Body of pancreas (tissue), 4 donors: Measurements from ENCODE around the gene TMTC2. TPM values are rescaled to one million over a fixed set of nuclear protein-coding genes. Genes with fewer than 3 reads are reported as not detected.

Experiments used
- ATAC-seq: fragments of 150-250 bp; one replicate; pipeline ENCODE4 v1.9.1; 2016
- DNase-seq, 4 donors: peaks; one replicate each; pipeline ENCODE4 v3.0.0-alpha.2; 2019
- H3K27ac ChIP-seq, 4 donors: fragments of 200-600 bp; sonication (generic); 1 replicate in 3 of 4; 2 replicates in 1 of 4; pipeline versions ENCODE4 v1.5.1 to v1.6.1; 2016 to 2019; ENCODE audit warnings: mild to moderate bottlenecking in 1 of 4, mixed read lengths in 1 of 4, moderate library complexity in 1 of 4
- H3K27me3 ChIP-seq, 2 donors: fragments of 200-600 bp; sonication (generic); one replicate each; pipeline ENCODE4 v1.6.0; 2016; ENCODE audit warnings: mild to moderate bottlenecking in 1 of 2
- H3K36me3 ChIP-seq, 2 donors: fragments of 200-600 bp; sonication (generic); replicated peaks in 1 of 2; 2 replicates each; pipeline ENCODE4 v1.5.1; 2016; ENCODE audit warnings: low read depth in 2 of 2; ENCODE audit not compliant: insufficient read depth in 1 of 2
- H3K4me1 ChIP-seq: fragments of 200-600 bp; sonication (generic); one replicate; pipeline ENCODE4 v1.6.0; 2016
- H3K4me3 ChIP-seq, 2 donors: fragments of 200-600 bp; sonication (generic); 1 replicate in 1 of 2; 2 replicates in 1 of 2; pipeline ENCODE4 v1.5.1; 2016 to 2019
- H3K9me3 ChIP-seq, 3 donors: fragments of 200-600 bp; sonication (generic); 1 replicate in 2 of 3; 2 replicates in 1 of 3; pipeline ENCODE4 v1.5.1; 2016
- CTCF ChIP-seq, 7 experiments: fragments of 450-650 bp in 4 of 7; fragments of 200-600 bp in 3 of 7; sonication (generic) in 3 of 7; IDR thresholded peaks; one replicate each; pipeline ENCODE4 v1.5.1; 2016 to 2019; ENCODE audit warnings: antibody characterized with exemption in 7 of 7
- POLR2A ChIP-seq, 3 donors: fragments of 450-650 bp; IDR thresholded peaks; one replicate each; pipeline ENCODE4 v1.6.1; 2016; ENCODE audit warnings: antibody characterized with exemption in 3 of 3, mild to moderate bottlenecking in 2 of 3
- WGBS, 2 donors: methylation state at CpG; one replicate each; pipeline ENCODE4 v1.1.5; 2017; 5-methylcytosine and 5-hydroxymethylcytosine counted together
- intact Hi-C: fragments of 100-400 bp; cut with DNase I; formaldehyde crosslinking; loops from one replicate; pipeline ENCODE4 v1.15.1; 2023
- total RNA-seq, 2 donors: library from RNA; depleted of rRNA; stranded (reverse); fragments of >200 nt; gene quantifications; one replicate each; pipeline ENCODE4 v1.1.0, GENCODE V29; 2016

TMTC2 gene
- total RNA-seq, 2 donors from 2014 or later = 10.4 to 20.1 TPM

- WGBS, 2 donors = 78 to 93% methylated on average over 1 of the region's 1 CpG
- TF ChIP-seq POLR2A (IDR thresholded peaks at IDR 0.05) (no peak), CTCF (IDR thresholded peaks at IDR 0.05) (no peak)
- Histone ChIP-seq H3K27ac (no peak overlapping the region), H3K36me3 (no peaks in the 10 kb centered on the region), H3K4me3 (no peak overlapping the region), H3K27me3 (no peaks in the 10 kb centered on the region), H3K4me1 (peaks cover 3% of the 10 kb centered on the region), H3K9me3 (no peaks in the 10 kb centered on the region)
- DNase-seq (no peak), ATAC-seq (no peak)
- intact Hi-C loops = no loop called here
These were observed 350.1 kb downstream of the TMTC2 start for GRCh38 chr12:83036847-83037246.

GRCh38 chr12:83039413-83039812 is 352.7 kb downstream of the TMTC2 start:
- H3K36me3 ChIP-seq = no peaks in the 10 kb centered on the region
- TF ChIP-seq CTCF (IDR thresholded peaks at IDR 0.05) (no peak), POLR2A (IDR thresholded peaks at IDR 0.05) (no peak)
- no peak for ATAC-seq
- H3K27me3 ChIP-seq = no peaks in the 10 kb centered on the region
- H3K27ac ChIP-seq = no peak overlapping the region
- 84 to 85% methylated on average over 2 of the region's 2 CpGs for WGBS, 2 donors
- H3K9me3 ChIP-seq = no peaks in the 10 kb centered on the region
- intact Hi-C loops = no loop called here
- DNase-seq = no peak
- H3K4me1 ChIP-seq = peaks cover 19% of the 10 kb centered on the region
- H3K4me3 ChIP-seq = no peak overlapping the region

GRCh38 chr12:83040339-83040738 is 353.6 kb downstream of the TMTC2 start:
- no peak overlapping the region for H3K27ac ChIP-seq
- no peaks in the 10 kb centered on the region for H3K9me3 ChIP-seq
- WGBS, 2 donors = 93 to 96% methylated on average over 4 of the region's 4 CpGs
- no peak overlapping the region for H3K4me3 ChIP-seq
- DNase-seq (no peak), ATAC-seq (no peak)
- no peaks in the 10 kb centered on the region for H3K36me3 ChIP-seq
- TF ChIP-seq CTCF (IDR thresholded peaks at IDR 0.05) (no peak), POLR2A (IDR thresholded peaks at IDR 0.05) (no peak)
- H3K4me1 ChIP-seq = peaks cover 19% of the 10 kb centered on the region
- intact Hi-C loops = no loop called here
- H3K27me3 ChIP-seq = no peaks in the 10 kb centered on the region

- ATAC-seq = no peak
- DNase-seq = no peak
- no peak overlapping the region for H3K27ac ChIP-seq
- peaks cover 19% of the 10 kb centered on the region for H3K4me1 ChIP-seq
- intact Hi-C loops = no loop called here
- 98 to 99% methylated on average over 2 of the region's 2 CpGs for WGBS, 2 donors
- H3K9me3 ChIP-seq = no peaks in the 10 kb centered on the region
- no peaks in the 10 kb centered on the region for H3K27me3 ChIP-seq
- H3K36me3 ChIP-seq = no peaks in the 10 kb centered on the region
- no peak for TF ChIP-seq CTCF (IDR thresholded peaks at IDR 0.05)
- TF ChIP-seq POLR2A (IDR thresholded peaks at IDR 0.05) = no peak
- no peak overlapping the region for H3K4me3 ChIP-seq
These were observed 354.3 kb downstream of the TMTC2 start for GRCh38 chr12:83040991-83041390.

GRCh38 chr12:83042441-83043200 is 355.9 kb downstream of the TMTC2 start:
- Histone ChIP-seq H3K4me3 (no peak overlapping the region), H3K27me3 (no peaks in the 10 kb centered on the region), H3K27ac (peak overlapping the region in 3 of 4 donors; percentile 59 to 64 (median 61)), H3K9me3 (no peaks in the 10 kb centered on the region), H3K4me1 (peaks cover 19% of the 10 kb centered on the region), H3K36me3 (no peaks in the 10 kb centered on the region)
- ATAC-seq = peak; percentile 82
- DNase-seq = peak; percentile 12 to 59 (median 30)
- no peak for TF ChIP-seq POLR2A (IDR thresholded peaks at IDR 0.05)
- TF ChIP-seq CTCF (IDR thresholded peaks at IDR 0.05) = no peak
- 20 to 29% methylated on average over 9 of the region's 9 CpGs for WGBS, 2 donors
- intact Hi-C loops = no loop called here
